ENCODE results near the gene ANKRD26. TPM values are rescaled to one million over a fixed set of nuclear protein-coding genes. Genes with fewer than 3 reads are reported as not detected.
"Not testable (repeated sequence)": the region's sequence is repeated elsewhere in the genome, so short reads cannot be mapped to it uniquely, and the experiment has no call there.

ANKRD26 gene
- 10 to 100 TPM in 3 of 4 donors, 1 to 10 TPM in 1; 8.7 to 17.8 (median 15.5) TPM for polyA plus RNA-seq (ENCODE audit: insufficient read length in 4 of 4)

GRCh38 chr10:27099916-27100812 lies at the start of gene ANKRD26:
ANKRD26 (minus strand) TSS chr10:27100494; CDS start chr10:27100326, 168 bp downstream.
- DNase-seq (ENCODE audit: low read depth in 4 of 4, low spot score in 3 of 4) = peak; percentile 94 to 97 (median 96)

GRCh38 chr10:27147701-27148100 lies 47.4 kb upstream of the ANKRD26 start:
- no peak for DNase-seq (ENCODE audit: low read depth in 4 of 4, low spot score in 3 of 4)

GRCh38 chr10:27145937-27146336 lies 45.6 kb upstream of the ANKRD26 start:
- no peak for DNase-seq (ENCODE audit: low read depth in 4 of 4, low spot score in 3 of 4)

- DNase-seq (ENCODE audit: low read depth in 4 of 4, low spot score in 3 of 4) = no peak
These were observed 43.4 kb upstream of the ANKRD26 start for GRCh38 chr10:27143686-27144085.

- DNase-seq (ENCODE audit: low read depth in 4 of 4, low spot score in 3 of 4) = no peak
These were observed 38.0 kb upstream of the ANKRD26 start for GRCh38 chr10:27138277-27138676.

- no peak for DNase-seq (ENCODE audit: low read depth in 4 of 4, low spot score in 3 of 4)
These were observed 34.1 kb upstream of the ANKRD26 start for GRCh38 chr10:27134371-27134770.

GRCh38 chr10:27108165-27108564 lies 7.9 kb upstream of the ANKRD26 start:
- no peak for DNase-seq (ENCODE audit: low read depth in 4 of 4, low spot score in 3 of 4)

GRCh38 chr10:27104919-27105318 lies 4.6 kb upstream of the ANKRD26 start:
- DNase-seq (ENCODE audit: low read depth in 4 of 4, low spot score in 3 of 4) = no peak

- peak in 2 of 4 donors; percentile 1 to 16 for DNase-seq (ENCODE audit: low read depth in 4 of 4, low spot score in 3 of 4)
These were observed 586 bp upstream of the ANKRD26 start for GRCh38 chr10:27100813-27101347.

- DNase-seq (ENCODE audit: low read depth in 4 of 4, low spot score in 3 of 4) = no peak
These were observed 846 bp downstream of the ANKRD26 start for GRCh38 chr10:27099448-27099847.

GRCh38 chr10:27088119-27089044 lies 11.9 kb downstream of the ANKRD26 start:
- no peak for DNase-seq (ENCODE audit: low read depth in 4 of 4, low spot score in 3 of 4)

- no peak for DNase-seq (ENCODE audit: low read depth in 4 of 4, low spot score in 3 of 4)
These were observed 27.7 kb downstream of the ANKRD26 start for GRCh38 chr10:27072436-27073114.

GRCh38 chr10:27068217-27068891 lies 31.9 kb downstream of the ANKRD26 start:
- DNase-seq (ENCODE audit: low read depth in 4 of 4, low spot score in 3 of 4) = no peak

GRCh38 chr10:27065084-27065483 lies 35.2 kb downstream of the ANKRD26 start:
- DNase-seq (ENCODE audit: low read depth in 4 of 4, low spot score in 3 of 4) = no peak

- no peak for DNase-seq (ENCODE audit: low read depth in 4 of 4, low spot score in 3 of 4)
These were observed 47.6 kb downstream of the ANKRD26 start for GRCh38 chr10:27052656-27053055.

- DNase-seq (ENCODE audit: low read depth in 4 of 4, low spot score in 3 of 4) = not testable (repeated sequence)
These were observed 55.0 kb downstream of the ANKRD26 start for GRCh38 chr10:27045247-27045646.

GRCh38 chr10:27041196-27041595 lies 59.1 kb downstream of the ANKRD26 start:
- DNase-seq (ENCODE audit: low read depth in 4 of 4, low spot score in 3 of 4) = no peak

- no peak for DNase-seq (ENCODE audit: low read depth in 4 of 4, low spot score in 3 of 4)
These were observed 62.1 kb downstream of the ANKRD26 start for GRCh38 chr10:27038168-27038567.

- DNase-seq (ENCODE audit: low read depth in 4 of 4, low spot score in 3 of 4) = no peak
These were observed 65.1 kb downstream of the ANKRD26 start for GRCh38 chr10:27035163-27035562.

- DNase-seq (ENCODE audit: low read depth in 4 of 4, low spot score in 3 of 4) = no peak
These were observed 70.2 kb downstream of the ANKRD26 start for GRCh38 chr10:27030060-27030459.

Measured in left renal pelvis (tissue), 4 donors.